Measurements from ENCODE around the gene PDK2.
"Not testable (repeated sequence)": the region's sequence is repeated elsewhere in the genome, so short reads cannot be mapped to it uniquely, and the experiment has no call there.

Gene PDK2

DNA sequence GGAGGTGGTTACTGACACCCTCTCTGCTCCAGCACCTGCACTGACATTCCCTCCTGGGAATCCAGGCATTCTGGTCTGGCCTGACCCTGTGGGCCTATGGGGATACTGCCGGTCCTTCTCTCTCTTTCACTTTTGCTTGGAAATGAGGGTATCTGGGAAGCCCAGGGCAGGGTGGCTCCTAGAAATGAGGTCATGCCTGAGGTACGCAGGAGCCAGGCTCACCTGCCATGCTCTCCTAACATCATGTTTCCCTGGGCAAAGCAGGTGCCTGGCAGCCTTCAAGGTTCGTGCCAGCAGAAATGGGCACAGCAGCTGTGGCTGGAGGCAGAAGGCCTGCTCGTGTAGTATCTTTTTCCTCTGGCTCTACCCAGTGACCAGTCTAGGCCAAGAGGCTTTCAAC, 35.9 kb upstream of the PDK2 start:
- DNase-seq = no peak

DNA sequence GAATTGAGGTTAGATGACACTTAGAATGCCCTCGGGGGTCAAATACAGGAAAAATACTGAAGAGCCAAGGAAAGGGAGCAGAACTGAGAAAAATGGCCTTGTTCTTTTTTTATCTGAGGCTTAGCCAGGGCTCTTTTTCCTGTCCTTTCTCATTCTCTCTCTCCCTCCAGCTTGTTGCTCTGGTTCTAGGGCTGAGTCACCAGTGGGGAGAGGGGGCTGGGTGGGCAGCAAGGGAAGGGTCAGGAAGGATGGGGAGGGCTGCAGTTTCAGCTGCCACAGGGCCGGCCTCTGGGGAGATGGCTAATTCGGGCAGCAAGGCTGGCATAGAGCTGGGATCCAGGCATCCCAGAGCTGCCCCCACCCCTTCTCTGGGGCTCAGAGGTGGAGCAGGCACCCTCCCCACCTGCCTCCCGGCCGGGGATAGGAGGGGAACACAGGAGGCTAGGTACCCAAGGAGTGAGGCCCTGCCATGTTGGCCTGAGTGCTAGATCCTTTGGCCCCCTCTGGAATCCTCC, 35.3 kb upstream of the PDK2 start:
- no peak for DNase-seq

DNA sequence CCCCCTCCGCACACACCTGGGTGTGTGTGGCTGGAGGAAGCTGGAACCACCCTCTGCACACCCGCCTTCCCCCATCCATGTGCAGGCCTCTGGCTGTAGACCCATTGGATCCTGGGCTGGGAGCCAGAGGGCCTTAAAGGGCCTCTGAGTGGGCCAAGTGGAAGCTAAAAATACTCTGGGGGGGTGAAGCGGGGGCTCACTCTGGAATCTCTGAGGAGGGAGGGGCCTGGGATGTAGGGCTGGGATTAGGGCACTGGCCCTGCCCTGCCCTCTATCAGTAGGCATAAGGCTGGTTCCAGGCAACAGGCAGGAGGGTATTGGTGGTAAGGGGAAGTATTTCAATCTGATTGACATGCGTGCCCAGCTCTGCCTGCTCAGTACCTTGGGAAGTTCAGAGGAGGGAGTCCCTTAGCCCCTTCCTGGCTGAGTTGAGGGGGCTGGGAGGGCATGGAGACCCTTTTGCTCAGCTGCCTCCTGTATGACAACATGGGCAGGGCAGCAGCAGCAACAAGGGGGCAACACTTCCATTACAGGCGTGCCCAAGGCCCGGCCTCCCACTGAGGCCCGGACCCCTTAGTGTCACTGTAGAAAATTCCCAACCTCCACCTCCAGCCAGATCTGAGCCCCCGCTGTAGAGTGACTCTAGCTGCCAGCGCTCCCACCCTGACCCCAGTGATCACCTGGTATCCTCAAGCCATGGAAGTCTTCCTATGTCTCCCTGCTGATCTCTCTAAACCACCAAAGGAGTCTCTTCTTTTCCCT, 34.0 kb upstream of the PDK2 start:
- DNase-seq = no peak

DNA sequence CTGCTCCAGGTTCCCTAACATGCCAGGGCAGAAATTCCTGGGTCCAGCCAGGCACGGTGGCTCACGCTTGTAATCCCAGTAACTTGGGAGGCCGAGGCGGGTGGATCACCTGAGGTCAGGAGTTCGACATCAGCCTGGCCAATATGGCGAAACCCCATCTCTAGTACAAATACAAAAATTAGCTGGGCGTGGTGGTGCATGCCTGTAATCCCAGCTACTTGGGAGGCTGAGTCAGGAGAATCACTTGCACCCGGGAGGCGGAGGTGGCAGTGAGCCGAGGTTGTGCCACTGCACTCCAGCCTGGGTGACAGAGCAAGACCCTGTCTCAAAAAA, 33.5 kb upstream of the PDK2 start:
- not testable (repeated sequence) for DNase-seq

DNA sequence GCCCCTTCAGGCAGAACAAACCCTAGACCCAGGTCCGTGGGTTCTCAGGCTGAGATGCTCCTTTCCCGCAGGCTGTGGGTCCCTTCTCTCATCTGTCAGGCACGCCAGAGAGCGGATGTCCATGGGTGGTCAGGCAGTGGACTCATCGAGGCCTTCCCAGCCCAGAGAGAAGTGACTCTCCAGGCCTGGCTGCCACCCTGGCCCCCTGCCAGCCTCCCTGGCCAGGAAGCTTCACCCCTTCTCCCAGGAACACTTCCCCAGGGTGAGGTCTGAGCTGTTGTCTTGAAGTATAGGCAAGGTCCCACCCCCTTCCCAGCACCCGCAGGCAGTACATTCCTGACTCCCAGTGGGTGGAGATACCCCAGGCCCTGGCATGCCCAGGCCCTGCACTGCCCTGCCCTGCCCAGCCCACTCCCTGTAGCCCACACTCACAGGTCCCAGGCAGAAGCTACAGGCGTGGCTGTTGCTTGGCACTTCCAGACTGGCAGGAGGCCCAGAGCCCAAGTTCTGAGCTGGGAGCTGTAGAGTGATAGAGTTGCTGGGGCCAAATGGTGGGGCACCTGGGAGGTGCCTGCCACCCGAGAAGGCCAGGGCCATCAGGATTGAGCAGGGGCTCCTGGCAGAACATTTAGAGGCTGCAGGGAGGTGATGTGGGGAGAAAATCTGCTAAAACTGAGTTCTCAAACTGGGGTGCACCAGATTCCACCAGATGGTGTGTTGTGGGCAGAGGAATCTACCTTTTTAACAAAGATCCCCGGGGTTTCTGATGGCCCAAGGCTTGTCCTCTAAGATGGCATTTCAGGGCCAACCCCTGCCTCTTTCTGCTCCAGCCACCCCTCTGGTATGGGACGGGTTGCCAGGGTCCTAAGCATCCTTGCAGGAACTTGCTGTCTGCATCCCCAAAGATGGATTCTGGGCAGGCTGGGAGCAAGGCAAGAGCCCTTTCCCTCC, 32.6 kb upstream of the PDK2 start:
- no peak for DNase-seq

DNA sequence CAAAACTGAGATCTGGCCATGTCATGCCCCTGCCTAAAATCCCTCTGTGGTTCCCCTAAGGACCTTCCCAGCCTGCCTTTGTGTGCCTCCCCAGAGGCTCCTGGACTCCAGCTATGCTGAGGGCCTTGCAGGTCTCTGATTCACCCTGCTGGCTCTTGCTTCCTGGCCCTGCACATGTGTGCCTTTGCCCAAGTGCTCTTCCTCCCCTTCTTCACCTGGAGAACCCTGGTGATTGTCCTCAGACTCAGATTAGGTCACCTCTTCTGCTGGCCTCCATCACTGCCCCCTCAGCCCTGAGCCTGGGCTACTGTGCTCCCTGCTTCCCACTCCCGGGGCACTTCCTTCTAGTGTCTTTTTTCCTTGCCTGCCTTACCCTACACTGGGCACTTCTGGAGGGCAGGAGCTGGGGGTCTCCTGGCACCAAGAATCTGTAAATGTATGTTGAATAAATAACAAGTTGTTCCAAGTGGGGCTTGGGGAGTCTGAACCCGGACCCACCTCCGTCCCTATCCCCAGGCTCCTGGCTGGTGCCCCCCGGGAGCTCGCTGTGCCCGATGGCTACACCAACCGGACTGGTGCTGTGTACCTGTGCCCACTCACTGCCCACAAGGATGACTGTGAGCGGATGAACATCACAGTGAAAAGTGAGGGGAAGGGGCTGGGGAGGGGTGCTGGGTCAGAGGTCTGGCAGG, 31.4 kb upstream of the PDK2 start:
- DNase-seq = no peak

DNA sequence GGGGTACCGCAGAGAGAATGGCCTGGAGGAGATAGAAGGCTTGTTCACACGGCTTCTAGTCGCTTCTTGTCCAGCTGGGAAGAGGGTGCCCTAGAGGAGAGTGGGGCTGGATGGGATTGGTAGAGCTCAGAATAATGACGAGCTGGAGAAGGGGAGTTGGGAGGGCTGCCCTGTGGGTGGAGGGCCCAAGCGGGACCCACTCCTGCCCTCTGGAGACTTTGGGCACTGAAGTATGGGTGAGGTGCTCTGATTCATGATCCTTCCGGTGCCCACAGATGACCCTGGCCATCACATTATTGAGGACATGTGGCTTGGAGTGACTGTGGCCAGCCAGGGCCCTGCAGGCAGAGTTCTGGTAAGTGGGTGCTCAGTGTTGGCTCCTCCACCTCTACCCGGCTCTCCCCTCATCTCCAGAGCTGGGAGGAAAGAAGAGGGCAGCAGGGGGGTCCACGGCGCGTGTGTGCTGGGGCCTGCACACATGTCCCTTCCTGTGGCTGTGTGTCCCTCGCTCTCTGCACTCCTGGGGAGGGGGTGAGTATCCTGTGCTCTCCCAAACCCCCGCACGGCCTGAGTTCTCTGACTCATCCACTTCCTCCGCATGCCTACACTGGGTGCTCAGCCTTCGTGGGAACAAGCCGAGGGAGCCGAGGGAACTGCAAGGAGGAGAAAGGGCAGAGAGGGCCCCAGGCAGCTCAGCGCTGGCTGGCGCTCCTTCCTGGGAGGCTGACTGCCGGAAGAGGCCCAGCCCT, 30.7 kb upstream of the PDK2 start:
- DNase-seq = no peak

DNA sequence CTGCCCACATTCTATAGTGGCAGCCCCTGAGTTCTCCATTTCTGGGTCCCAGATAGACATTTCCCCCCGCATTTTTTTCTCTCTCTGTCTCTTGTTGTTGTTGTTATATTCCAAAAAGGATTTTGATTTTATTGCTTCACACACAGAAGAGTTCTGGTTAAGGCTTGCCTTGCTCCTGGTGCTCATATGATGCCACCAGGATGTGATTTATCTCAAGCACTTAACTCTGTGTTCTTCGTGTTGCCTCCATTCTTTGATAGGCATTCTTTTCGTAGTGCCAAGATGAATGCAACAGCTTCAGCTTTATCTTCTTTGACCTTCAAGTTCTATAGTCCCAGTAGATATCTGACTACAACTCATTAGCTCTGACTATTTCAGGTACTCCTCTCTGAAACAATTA, 30.1 kb upstream of the PDK2 start:
- no peak for DNase-seq

DNA sequence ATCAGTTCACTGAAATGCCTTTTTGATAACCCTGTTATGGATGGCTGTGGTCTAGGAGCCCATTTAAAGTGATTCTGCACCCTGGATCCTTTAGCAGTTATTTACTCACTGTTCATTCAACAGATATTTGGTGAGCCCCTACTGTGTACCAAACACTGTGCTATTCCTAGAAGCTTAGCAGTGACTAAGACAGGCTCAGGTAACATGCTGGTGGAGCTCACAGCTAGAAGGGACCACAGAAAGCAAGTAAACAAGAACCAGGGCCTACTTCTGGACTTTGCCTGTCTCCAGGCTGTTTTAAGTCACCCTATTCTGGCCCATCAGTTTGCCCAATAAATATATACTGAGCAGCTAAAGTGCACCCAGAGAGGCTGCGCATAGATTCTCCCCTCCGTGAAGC, 28.2 kb upstream of the PDK2 start:
- no peak for DNase-seq

DNA sequence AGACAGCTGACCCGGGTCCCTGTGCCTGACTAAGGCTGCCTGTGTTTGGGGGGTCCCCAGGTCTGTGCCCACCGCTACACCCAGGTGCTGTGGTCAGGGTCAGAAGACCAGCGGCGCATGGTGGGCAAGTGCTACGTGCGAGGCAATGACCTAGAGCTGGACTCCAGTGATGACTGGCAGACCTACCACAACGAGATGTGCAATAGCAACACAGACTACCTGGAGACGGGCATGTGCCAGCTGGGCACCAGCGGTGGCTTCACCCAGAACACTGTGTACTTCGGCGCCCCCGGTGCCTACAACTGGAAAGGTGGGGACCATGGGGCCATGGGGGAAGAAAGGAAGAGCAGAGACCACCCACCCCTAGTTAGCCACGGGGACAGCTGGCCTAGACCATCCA, 27.2 kb upstream of the PDK2 start:
- DNase-seq = no peak

DNA sequence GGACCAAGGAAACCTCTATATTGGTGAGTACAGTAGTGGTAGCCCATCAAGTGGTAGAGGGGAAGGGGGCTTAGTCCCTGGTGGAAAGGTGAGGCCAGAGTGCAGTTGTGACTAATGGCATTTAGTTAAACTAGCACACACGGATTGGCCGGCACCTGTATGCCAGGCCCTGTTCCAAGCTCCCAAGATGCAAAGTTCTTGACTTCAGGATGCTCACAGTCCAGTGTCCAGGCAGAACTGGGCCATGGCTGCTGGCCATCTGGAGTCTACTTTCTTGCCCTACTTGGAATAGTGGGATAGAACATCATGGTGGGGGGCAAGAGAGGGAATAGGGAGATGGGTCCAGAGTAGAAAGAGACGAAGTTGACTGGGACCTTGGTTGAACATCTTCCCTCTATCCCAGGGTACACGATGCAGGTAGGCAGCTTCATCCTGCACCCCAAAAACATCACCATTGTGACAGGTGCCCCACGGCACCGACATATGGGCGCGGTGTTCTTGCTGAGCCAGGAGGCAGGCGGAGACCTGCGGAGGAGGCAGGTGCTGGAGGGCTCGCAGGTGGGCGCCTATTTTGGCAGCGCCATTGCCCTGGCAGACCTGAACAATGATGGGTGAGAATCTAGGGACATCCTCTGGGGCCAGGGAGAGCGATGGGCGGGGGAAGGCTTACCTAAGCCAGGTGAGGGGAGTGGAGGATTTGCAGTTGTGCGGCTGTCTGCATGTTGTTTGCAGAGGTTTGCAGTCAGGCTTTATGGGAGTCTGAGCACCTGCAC, 24.1 kb upstream of the PDK2 start:
- no peak for DNase-seq

DNA sequence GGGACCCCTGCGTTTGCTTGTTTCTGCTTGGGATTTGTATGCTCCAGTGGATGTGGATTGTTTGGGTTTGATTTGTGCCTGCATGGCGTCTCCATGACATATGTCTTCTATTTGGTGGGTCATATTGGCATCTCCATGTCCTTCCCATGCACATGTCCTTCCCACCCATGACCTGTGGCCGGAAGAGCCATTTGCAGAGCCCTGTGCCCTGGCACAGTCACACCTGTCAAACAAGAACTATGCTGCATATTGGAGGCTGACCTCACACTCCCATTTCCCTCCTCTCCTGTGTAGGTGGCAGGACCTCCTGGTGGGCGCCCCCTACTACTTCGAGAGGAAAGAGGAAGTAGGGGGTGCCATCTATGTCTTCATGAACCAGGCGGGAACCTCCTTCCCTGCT, 23.5 kb upstream of the PDK2 start:
- DNase-seq = no peak

DNA sequence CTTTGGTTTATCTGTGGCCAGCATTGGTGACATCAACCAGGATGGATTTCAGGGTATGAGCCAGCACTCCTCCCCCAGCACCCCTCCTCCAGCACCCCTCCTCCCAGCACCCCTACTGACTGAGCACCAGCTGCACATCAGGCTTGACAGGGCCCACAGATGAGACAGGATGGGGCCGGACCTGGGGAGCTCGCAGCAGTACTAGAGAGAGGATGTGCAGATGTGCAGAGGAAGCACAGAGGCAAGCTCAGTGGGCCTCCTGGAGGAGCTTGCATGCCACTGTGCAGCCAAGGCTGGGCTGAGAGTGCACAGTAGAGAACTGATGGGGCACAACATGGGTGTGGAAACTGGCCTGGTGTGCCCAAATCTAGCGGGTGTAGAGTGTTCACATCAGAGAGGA, 23.0 kb upstream of the PDK2 start:
- DNase-seq = no peak

DNA sequence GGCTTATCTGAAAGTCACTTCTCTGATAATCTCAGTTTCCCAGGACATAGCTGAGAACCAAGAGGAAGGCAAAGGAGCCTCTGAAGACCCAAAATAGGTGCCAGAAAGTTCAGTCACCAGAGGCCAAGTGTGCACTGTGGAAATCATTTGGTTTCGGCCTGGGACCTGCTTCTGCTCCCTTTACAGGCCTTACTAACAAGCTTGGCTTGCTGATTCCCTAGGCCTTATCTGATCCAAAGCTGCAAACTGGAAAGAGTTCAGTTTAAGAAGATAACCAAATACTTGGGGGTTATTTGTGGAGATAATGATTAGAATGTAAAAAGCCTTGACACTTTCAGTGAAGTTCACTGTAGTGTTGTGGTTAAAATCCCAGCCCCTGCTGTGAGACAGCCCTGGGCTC, 22.2 kb upstream of the PDK2 start:
- no peak for DNase-seq

DNA sequence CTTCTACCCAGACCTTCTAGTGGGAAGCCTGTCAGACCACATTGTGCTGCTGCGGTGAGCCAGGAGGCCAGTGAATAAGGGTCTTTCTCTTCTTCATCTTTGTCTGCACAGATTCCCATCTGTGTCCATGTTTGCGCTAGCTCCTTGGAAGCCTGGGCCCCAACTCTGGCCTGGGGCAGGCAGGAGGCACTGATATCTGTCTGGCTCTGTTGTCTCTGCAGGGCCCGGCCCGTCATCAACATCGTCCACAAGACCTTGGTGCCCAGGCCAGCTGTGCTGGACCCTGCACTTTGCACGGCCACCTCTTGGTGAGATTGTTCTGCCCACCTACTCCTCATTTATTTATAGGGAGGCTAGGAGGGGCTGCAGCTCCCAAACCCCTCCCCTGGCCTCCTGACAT, 20.9 kb upstream of the PDK2 start:
- DNase-seq = no peak

DNA sequence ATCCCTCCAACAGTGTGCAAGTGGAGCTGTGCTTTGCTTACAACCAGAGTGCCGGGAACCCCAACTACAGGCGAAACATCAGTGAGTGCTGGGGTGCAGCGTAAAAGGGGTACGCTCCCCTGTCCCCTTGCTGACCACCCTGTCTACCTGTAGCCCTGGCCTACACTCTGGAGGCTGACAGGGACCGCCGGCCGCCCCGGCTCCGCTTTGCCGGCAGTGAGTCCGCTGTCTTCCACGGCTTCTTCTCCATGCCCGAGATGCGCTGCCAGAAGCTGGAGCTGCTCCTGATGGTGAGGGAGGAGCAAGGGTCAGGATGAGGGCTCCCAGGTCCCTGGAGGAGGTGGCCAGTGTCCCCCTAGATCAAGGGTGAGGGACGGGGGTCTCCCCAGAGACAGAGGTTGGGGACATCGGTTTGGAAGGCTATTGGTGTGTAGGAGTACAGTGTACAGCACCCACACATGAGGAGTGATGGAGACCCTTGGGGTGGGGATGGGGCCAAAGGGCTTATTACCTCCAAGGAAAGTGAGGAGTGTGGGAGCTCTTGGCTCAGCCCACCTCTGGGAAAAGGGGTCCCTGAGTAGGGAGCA, 19.6 kb upstream of the PDK2 start:
- no peak for DNase-seq

DNA sequence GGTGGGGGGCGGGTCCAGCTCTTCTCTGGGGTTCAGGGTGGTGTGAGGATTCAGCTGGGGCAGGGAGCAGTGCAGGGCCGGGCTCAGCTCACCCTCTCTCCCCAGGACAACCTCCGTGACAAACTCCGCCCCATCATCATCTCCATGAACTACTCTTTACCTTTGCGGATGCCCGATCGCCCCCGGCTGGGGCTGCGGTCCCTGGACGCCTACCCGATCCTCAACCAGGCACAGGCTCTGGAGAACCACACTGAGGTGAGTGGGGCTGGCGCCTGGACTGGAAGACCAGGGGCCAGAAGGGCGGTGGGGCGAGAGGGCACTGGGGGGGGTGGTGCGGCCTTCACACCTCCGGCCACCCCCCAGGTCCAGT, 18.9 kb upstream of the PDK2 start:
- DNase-seq = no peak

DNA sequence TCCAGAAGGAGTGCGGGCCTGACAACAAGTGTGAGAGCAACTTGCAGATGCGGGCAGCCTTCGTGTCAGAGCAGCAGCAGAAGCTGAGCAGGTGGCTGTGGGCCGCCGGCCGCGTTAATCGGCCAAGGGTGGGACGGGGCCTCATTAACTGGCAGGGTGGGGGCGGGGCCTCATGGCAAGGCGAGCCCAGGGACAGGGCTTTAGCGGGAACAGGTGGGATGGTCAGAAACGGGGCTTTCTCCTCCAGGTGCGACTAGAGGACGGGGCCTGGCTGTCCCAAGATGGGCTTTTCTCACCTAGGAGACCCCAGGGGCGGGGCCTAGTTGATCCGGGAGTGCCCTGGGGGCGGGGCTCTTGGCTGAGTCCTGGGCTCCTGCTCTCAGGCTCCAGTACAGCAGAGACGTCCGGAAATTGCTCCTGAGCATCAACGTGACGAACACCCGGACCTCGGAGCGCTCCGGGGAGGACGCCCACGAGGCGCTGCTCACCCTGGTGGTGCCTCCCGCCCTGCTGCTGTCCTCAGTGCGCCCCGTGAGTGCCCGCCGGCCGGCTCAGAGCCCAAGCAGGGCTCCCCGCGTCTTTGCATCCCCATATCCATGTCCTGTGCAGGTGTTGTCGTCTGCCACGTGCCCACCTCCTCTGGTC, 18.4 kb upstream of the PDK2 start:
- DNase-seq = no peak

DNA sequence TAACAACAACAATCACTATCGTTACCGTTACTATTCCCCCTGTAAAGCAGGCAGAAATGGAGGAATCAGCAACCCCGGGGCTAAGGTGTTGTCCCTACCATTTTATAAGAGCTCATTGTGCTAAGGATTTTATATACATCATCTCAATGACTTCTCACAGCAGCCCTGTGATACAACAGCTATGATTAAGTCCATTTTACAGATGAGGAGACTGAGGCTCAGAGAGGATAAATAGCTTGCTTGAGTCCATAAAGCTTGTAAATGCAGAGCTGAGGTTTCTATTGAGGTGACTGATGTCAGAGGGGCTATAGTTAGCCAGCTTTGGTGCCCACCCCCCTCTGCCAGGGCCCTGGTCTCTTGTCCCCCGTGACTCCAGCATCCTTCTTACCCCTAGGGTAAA, 16.7 kb upstream of the PDK2 start:
- DNase-seq = no peak

DNA sequence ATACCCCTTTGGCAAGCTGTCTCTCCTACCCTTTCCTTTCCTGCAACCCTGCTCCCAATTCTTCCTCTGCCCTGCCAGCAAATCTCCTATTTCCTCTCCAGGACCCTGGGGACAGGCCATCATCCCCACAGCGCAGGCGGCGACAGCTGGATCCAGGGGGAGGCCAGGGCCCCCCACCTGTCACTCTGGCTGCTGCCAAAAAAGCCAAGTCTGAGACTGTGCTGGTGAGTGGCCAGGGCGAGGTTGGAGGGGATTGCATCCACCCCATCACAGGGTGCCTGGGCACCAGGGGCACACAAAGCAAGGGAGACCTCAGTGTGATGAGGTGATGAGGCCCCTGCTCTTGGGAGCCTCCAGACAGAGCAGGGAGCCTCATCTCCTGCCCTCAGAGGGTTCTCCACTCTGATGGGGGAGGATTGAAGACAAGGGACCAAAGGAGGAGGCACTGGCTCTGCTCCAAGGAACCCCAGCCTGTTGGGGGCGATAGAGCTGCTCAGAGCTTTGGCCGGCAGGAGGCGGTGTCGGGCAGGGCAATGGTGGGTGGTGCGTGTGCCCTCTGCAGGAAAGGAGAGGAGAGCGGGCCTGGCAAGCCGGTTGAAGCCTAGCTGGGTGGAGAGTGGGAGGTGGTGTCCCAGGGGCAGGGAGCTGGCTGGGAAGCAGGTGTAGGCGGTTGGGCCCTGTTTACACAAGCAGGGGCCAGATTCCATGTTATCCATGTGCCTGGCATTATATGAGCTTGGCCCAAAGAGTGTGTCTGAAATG, 15.6 kb upstream of the PDK2 start:
- no peak for DNase-seq

Measured in NCI-H187 (cell line).